GM12874 (cell line): Measurements from ENCODE around the gene MRPL41.

Source experiments
- CTCF ChIP-seq: IDR thresholded peaks from 2 replicates; pipeline ENCODE4 v1.5.1; 2011; ENCODE audit warnings: low read depth, mild to moderate bottlenecking, control low read depth, low read length, moderate library complexity; ENCODE audit not compliant: insufficient read depth

The MRPL41 gene

GRCh38 chr9:137551264-137552021 lies at the start of gene MRPL41:
Gene MRPL41 (plus strand): TSS chr9:137551879. CDS start chr9:137552082, 203 bp downstream.
- TF ChIP-seq CTCF = peak; percentile 71

GRCh38 chr9:137502008-137502911 lies 49.4 kb upstream of the MRPL41 start:
- no peak for TF ChIP-seq CTCF

- TF ChIP-seq CTCF = no peak
Measured at GRCh38 chr9:137504432-137504777, 47.3 kb upstream of the MRPL41 start.

GRCh38 chr9:137505421-137506140 lies 46.1 kb upstream of the MRPL41 start:
- no peak for TF ChIP-seq CTCF

- TF ChIP-seq CTCF = no peak
Measured at GRCh38 chr9:137506274-137506673, 45.4 kb upstream of the MRPL41 start.

GRCh38 chr9:137506702-137507171 lies 44.9 kb upstream of the MRPL41 start:
- no peak for TF ChIP-seq CTCF

- no peak for TF ChIP-seq CTCF
Measured at GRCh38 chr9:137509198-137509597, 42.5 kb upstream of the MRPL41 start.
